GM12878 (cell line): ENCODE data around the gene TGFB1I1. TPM values are rescaled to one million over a fixed set of nuclear protein-coding genes. Genes with fewer than 3 reads are reported as not detected.
A peak's percentile ranks its signal among the peaks of the same experiment; 100 is the strongest.

Source experiments
- ATAC-seq: fragments of 200-7000 bp; cut with Tn5 transposase; 3 replicates; pipeline ENCODE4 v1.9.1; 2020; ENCODE audit warnings: mild to moderate bottlenecking, moderate library complexity
- BruUV-seq: library from RNA; stranded (reverse); fragments of 400-500 nt; replicated peaks from 2 replicates; lab custom pipeline; 2021; lab: Mats Ljungman, UMichigan
- CTCF ChIA-PET: fragments of 300-600 bp; sonication (Branson Sonifier 250); formaldehyde crosslinking; extraction: SDS; loops from one replicate; lab custom pipeline; 2021; ENCODE audit warnings: inconsistent platforms; lab: Yijun Ruan, JAX
- POLR2A ChIA-PET: fragments of 350-600 bp; formaldehyde crosslinking; extraction: SDS; loops from one replicate; lab custom pipeline; 2021; ENCODE audit warnings: inconsistent platforms; lab: Charles Lee
- RAD21 ChIA-PET: fragments of 300-600 bp; sonication (Branson Sonifier 250); formaldehyde crosslinking; loops from one replicate; lab custom pipeline; 2023; ENCODE audit warnings: antibody characterized with exemption; ENCODE audit not compliant: unreplicated experiment; lab: Charles Lee
- SMC1A ChIA-PET: fragments of 300-600 bp; sonication (Branson Sonifier 250); formaldehyde crosslinking; loops from one replicate; lab custom pipeline; 2023; ENCODE audit not compliant: unreplicated experiment, uncharacterized antibody; lab: Charles Lee
- DNase-seq: peaks from one replicate; pipeline ENCODE4 v3.0.0-alpha.2; 2011; ENCODE audit warnings: low read depth, low spot score
- FAIRE-seq: peaks from 3 replicates; lab custom pipeline; 2011; peaks lifted over from hg19 to GRCh38; lab: Jason Lieb, UNC
- H2AFZ ChIP-seq: 2 replicates; pipeline ENCODE4 v1.6.0; 2011; ENCODE audit warnings: low read depth, low read length, control low read depth; ENCODE audit not compliant: control insufficient read depth
- H3K27ac ChIP-seq: 2 replicates; pipeline ENCODE4 v1.5.1; 2011; ENCODE audit warnings: control low read depth; ENCODE audit not compliant: control insufficient read depth, insufficient read depth
- H3K27me3 ChIP-seq, 2 experiments: replicated peaks in 1 of 2; 2 replicates each; pipeline versions ENCODE4 v1.6.0 to v1.6.1; 2011; ENCODE audit warnings: low read length in 1 of 2; ENCODE audit not compliant: control insufficient read depth in 2 of 2, insufficient read depth in 2 of 2
- H3K36me3 ChIP-seq, 2 experiments: 2 replicates each; pipeline ENCODE4 v1.5.1; 2011; ENCODE audit warnings: low read length in 1 of 2; ENCODE audit not compliant: control insufficient read depth in 2 of 2, insufficient read depth in 2 of 2
- H3K4me1 ChIP-seq: 2 replicates; pipeline ENCODE4 v1.6.1; 2011; ENCODE audit warnings: mild to moderate bottlenecking, low read length, moderate library complexity, mixed read lengths; ENCODE audit not compliant: control insufficient read depth, insufficient read depth
- H3K4me2 ChIP-seq: 2 replicates; pipeline ENCODE4 v1.6.0; 2011; ENCODE audit warnings: control low read depth; ENCODE audit not compliant: control insufficient read depth, insufficient read depth
- H3K4me3 ChIP-seq: fragments of 200-600 bp; sonication (generic); 2 replicates; pipeline ENCODE4 v1.5.1; 2016
- H3K79me2 ChIP-seq: 2 replicates; pipeline ENCODE4 v1.6.0; 2011; ENCODE audit warnings: low read length; ENCODE audit not compliant: control insufficient read depth, insufficient read depth
- H3K9ac ChIP-seq: 2 replicates; pipeline ENCODE4 v1.8.0; 2011; ENCODE audit warnings: low read length, control low read depth, mixed read lengths; ENCODE audit not compliant: control insufficient read depth, insufficient read depth
- H3K9me3 ChIP-seq: replicated peaks from 3 replicates; pipeline ENCODE4 v1.5.1; 2011; ENCODE audit warnings: mild to moderate bottlenecking, low read length; ENCODE audit not compliant: control insufficient read depth, insufficient read depth
- H4K20me1 ChIP-seq: 2 replicates; pipeline ENCODE4 v1.6.0; 2011; ENCODE audit not compliant: control insufficient read depth, insufficient read depth
- E4F1 ChIP-seq: fragments of 450-650 bp; IDR thresholded peaks from 2 replicates; pipeline ENCODE4 v1.6.1; 2018; ENCODE audit warnings: borderline replicate concordance, mild to moderate bottlenecking; ENCODE audit not compliant: partially characterized antibody
- KDM1A ChIP-seq: fragments of 200-600 bp; sonication (generic); IDR thresholded peaks from 2 replicates; pipeline ENCODE4 v1.6.1; 2016; ENCODE audit warnings: borderline replicate concordance
- NBN ChIP-seq: fragments of 450-650 bp; IDR thresholded peaks from 2 replicates; pipeline ENCODE4 v1.6.1; 2016
- NR2C2 ChIP-seq: IDR thresholded peaks from 2 replicates; pipeline ENCODE4 v1.6.1; 2011; ENCODE audit warnings: borderline replicate concordance, low read depth; ENCODE audit not compliant: control insufficient read depth, insufficient read length
- POLR2AphosphoS2 ChIP-seq: IDR thresholded peaks from 2 replicates; pipeline ENCODE4 v1.6.1; 2011; ENCODE audit warnings: low read depth, mild to moderate bottlenecking, low read length, improper control_type of control experiment, moderate library complexity
- RB1 ChIP-seq: fragments of 450-650 bp; formaldehyde crosslinking; IDR thresholded peaks from 2 replicates; pipeline ENCODE4 v1.6.1; 2017; ENCODE audit warnings: mild to moderate bottlenecking, borderline replicate concordance
- WGBS: methylation state at CpG from one replicate; pipeline ENCODE4 v1.1.6; 2016; ENCODE audit warnings: low lambda C conversion rate; ENCODE audit not compliant: insufficient replicate concordance, insufficient coverage; ENCODE audit errors: missing lambda C conversion rate; 5-methylcytosine and 5-hydroxymethylcytosine counted together
- in situ Hi-C: fragments of 300-500 bp; cut with MboI; formaldehyde crosslinking; loops from 9 replicates; pipeline ENCODE4 v1.14.3; 2018; ENCODE audit warnings: mixed read lengths
- intact Hi-C: fragments of 100-400 bp; cut with micrococcal nuclease; formaldehyde crosslinking; loops from one replicate; pipeline ENCODE4 v1.14.2; 2022; ENCODE audit not compliant: unreplicated experiment
- polyA plus RNA-seq, 11 experiments: library from polyadenylated mRNA; depleted of rRNA in 4 of 11; unstranded in 6 of 11; stranded (reverse) in 5 of 11; fragments of >200 nt; fragmentation: Nextera tagmentation in 4 of 11; fragmentation: Illumina TruSeq in 1 of 11; extraction: Ambion mirVana in 4 of 11; extraction: Trizol in 1 of 11; gene quantifications; 1 replicate in 1 of 11; 2 replicates in 10 of 11; pipeline versions ENCODE4 v1.2.1 to v1.2.3, GENCODE V29; 2011 to 2016; ENCODE audit warnings: inconsistent platforms in 2 of 11, missing spikeins in 2 of 11, low read depth in 1 of 11
- total RNA-seq, 4 experiments: library from RNA; depleted of rRNA in 3 of 4; stranded (reverse); fragments of >200 nt in 3 of 4; fragmentation: Illumina TruSeq in 1 of 4; extraction: Trizol in 1 of 4; gene quantifications; 2 replicates each; pipeline versions ENCODE4 v1.2.1 to v1.2.3, GENCODE V29; 2013 to 2021
- TF ChIP-seq, protein P1 (sequence below): IDR thresholded peaks from 2 replicates; pipeline ENCODE4 v1.6.1; 2011; ENCODE audit warnings: borderline replicate concordance, low read depth, mild to moderate bottlenecking, moderate library complexity, mixed read lengths, low read length; ENCODE audit not compliant: insufficient read depth; ENCODE audit errors: extremely low read length
- TF ChIP-seq, protein P2 (sequence below): IDR thresholded peaks from 2 replicates; pipeline ENCODE4 v1.6.1; 2012; ENCODE audit warnings: mild to moderate bottlenecking, low read depth, low read length
- TF ChIP-seq, protein P3 (sequence below): fragments of 450-650 bp; IDR thresholded peaks from 2 replicates; pipeline ENCODE4 v1.6.1; 2017; ENCODE audit warnings: antibody characterized with exemption, mild to moderate bottlenecking, moderate library complexity

TGFB1I1 gene
- total and polyA plus RNA-seq, 10 of the 15 experiments (the other 5 are each of a cell fraction or from before 2014, with no cell fraction given): 0.13 to 2.3 (median 0.41) TPM; not detected in 2

GRCh38 chr16:31507929-31508705 is 36.2 kb downstream of the TGFB1I1 start, which contains the start of gene RUSF1:
TSS of gene RUSF1 (minus strand) at chr16:31508391. CDS start at chr16:31508373, 18 bp downstream.
- TSS peak; percentile 83 for BruUV-seq
- FAIRE-seq (peak; percentile 65), ATAC-seq (peak; percentile 89)
- TF ChIP-seq, protein P1, sequence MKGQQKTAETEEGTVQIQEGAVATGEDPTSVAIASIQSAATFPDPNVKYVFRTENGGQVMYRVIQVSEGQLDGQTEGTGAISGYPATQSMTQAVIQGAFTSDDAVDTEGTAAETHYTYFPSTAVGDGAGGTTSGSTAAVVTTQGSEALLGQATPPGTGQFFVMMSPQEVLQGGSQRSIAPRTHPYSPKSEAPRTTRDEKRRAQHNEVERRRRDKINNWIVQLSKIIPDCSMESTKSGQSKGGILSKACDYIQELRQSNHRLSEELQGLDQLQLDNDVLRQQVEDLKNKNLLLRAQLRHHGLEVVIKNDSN: no peak
- TF ChIP-seq, protein P2, sequence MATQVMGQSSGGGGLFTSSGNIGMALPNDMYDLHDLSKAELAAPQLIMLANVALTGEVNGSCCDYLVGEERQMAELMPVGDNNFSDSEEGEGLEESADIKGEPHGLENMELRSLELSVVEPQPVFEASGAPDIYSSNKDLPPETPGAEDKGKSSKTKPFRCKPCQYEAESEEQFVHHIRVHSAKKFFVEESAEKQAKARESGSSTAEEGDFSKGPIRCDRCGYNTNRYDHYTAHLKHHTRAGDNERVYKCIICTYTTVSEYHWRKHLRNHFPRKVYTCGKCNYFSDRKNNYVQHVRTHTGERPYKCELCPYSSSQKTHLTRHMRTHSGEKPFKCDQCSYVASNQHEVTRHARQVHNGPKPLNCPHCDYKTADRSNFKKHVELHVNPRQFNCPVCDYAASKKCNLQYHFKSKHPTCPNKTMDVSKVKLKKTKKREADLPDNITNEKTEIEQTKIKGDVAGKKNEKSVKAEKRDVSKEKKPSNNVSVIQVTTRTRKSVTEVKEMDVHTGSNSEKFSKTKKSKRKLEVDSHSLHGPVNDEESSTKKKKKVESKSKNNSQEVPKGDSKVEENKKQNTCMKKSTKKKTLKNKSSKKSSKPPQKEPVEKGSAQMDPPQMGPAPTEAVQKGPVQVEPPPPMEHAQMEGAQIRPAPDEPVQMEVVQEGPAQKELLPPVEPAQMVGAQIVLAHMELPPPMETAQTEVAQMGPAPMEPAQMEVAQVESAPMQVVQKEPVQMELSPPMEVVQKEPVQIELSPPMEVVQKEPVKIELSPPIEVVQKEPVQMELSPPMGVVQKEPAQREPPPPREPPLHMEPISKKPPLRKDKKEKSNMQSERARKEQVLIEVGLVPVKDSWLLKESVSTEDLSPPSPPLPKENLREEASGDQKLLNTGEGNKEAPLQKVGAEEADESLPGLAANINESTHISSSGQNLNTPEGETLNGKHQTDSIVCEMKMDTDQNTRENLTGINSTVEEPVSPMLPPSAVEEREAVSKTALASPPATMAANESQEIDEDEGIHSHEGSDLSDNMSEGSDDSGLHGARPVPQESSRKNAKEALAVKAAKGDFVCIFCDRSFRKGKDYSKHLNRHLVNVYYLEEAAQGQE: no peak
- TF ChIP-seq RB1: peak; percentile 76; the same call in 1 of the 2 replicates
- no peak for TF ChIP-seq NR2C2
- TF ChIP-seq E4F1: peak; percentile 63
- TF ChIP-seq, protein P3, sequence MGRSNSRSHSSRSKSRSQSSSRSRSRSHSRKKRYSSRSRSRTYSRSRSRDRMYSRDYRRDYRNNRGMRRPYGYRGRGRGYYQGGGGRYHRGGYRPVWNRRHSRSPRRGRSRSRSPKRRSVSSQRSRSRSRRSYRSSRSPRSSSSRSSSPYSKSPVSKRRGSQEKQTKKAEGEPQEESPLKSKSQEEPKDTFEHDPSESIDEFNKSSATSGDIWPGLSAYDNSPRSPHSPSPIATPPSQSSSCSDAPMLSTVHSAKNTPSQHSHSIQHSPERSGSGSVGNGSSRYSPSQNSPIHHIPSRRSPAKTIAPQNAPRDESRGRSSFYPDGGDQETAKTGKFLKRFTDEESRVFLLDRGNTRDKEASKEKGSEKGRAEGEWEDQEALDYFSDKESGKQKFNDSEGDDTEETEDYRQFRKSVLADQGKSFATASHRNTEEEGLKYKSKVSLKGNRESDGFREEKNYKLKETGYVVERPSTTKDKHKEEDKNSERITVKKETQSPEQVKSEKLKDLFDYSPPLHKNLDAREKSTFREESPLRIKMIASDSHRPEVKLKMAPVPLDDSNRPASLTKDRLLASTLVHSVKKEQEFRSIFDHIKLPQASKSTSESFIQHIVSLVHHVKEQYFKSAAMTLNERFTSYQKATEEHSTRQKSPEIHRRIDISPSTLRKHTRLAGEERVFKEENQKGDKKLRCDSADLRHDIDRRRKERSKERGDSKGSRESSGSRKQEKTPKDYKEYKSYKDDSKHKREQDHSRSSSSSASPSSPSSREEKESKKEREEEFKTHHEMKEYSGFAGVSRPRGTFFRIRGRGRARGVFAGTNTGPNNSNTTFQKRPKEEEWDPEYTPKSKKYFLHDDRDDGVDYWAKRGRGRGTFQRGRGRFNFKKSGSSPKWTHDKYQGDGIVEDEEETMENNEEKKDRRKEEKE: no peak
- peak; percentile 52; the same call in 1 of the 2 replicates for TF ChIP-seq NBN
- TF ChIP-seq KDM1A: no peak
- peak; percentile 83; the same call in 1 of the 2 replicates for TF ChIP-seq POLR2AphosphoS2

More at GRCh38 chr16:31507929-31508705, 36.2 kb downstream of the TGFB1I1 start, which contains the start of gene RUSF1:
- Histone ChIP-seq H3K4me3 (peak within 1 kb of the TSS; percentile 90), H3K36me3 (no peaks in the 10 kb centered on the region; a peak in 1 of 4 replicates), H3K27me3 (no peaks in the 10 kb centered on the region), H3K4me2 (peak within 1 kb of the TSS; percentile 91), H2AFZ (peak within 1 kb of the TSS; percentile 89), H4K20me1 (no peaks in the 10 kb centered on the region), H3K79me2 (peaks cover 26% of the 10 kb centered on the region), H3K4me1 (peaks cover 14% of the 10 kb centered on the region), H3K9ac (peak within 1 kb of the TSS; percentile 98), H3K9me3 (no peaks in the 10 kb centered on the region; the same call in 2 of the 3 replicates), H3K27ac (peak within 1 kb of the TSS; percentile 92)
- peak; percentile 33 for DNase-seq
- intact Hi-C loops: loop anchor here (5.0 to 10.0 kb wide), 3 partner anchors 51 to 204 kb away; partner anchors contain the start of gene ARMC5
- CTCF ChIA-PET: interaction anchor here (0.6 to 3.1 kb wide), 3 partner anchors 47 to 206 kb away, joined by 3 to 25 read pairs (median 5); partner anchors contain the start of gene ARMC5
- SMC1A ChIA-PET: interaction anchor here (1.3 kb wide), 1 partner anchor 366 kb away, joined by 4 read pairs; the partner anchor contains the start of gene ZNF267
- RAD21 ChIA-PET: interaction anchor here (1.0 kb wide), 1 partner anchor 48 kb away, joined by 3 read pairs; no protein-coding TSS in a partner anchor
- in situ Hi-C loops: no loop called here
- POLR2A ChIA-PET: interaction anchor here (1.0 to 1.6 kb wide), 4 partner anchors 21 to 365 kb away, joined by 3 to 6 read pairs (median 4); partner anchors contain the start of gene ZNF267
- WGBS: 1% methylated on average over 65 of the region's 65 CpGs
